GM19452 (cell line): ENCODE results near the gene ADRA2B.

Experiments used
- ATAC-seq: cut with Tn5 transposase; IDR thresholded peaks from one replicate; pipeline ENCODE4 v1.9.1; 2021; ENCODE audit not compliant: unreplicated experiment

The ADRA2B gene

GRCh38 chr2:96119389-96119751 lies 3.0 kb upstream of the ADRA2B start:
- no peak for ATAC-seq

GRCh38 chr2:96118698-96119388 lies 2.5 kb upstream of the ADRA2B start:
- ATAC-seq: no peak

GRCh38 chr2:96117701-96118588 lies 1.6 kb upstream of the ADRA2B start:
- no peak for ATAC-seq

GRCh38 chr2:96116879-96117533 lies 635 bp upstream of the ADRA2B start:
- peak; percentile 73 for ATAC-seq

DNA sequence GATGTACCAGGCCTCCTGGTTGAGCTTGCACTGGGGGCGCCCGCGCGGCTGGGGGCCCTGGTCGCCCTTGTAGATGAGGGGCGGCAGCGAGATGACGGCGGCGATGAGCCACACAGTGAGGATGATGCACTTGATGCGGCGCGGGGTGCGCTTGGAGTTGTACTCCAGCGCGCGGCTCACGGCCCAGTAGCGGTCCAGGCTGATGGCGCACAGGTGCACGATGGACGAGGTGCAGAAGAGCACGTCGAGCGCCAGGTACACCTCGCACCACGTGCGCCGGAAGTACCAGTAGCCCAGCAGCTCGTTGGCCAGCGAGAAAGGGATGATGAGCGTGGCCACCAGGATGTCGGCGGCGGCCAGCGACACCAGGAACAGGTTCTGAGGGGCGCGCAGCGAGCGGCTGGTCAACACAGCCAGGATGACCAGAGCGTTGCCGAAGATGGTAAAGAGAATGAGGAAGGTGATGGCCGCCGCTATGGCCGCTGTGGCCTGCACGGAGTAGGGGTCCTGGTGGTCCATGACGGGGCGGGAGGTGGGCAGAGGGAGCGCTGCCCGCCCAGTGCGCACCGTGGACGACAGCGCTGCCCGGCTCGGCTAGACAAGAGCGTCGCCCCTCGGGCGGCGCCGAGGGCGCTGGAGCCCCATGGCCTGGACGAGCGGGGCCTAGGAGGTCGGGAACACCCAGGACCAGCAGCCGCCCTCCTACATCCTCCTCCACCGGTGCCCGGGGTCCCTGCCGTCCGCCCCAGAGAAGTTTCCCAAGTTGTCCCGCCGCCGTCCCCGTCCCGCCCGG lies 544 bp downstream of the ADRA2B start:
- ATAC-seq: no peak

DNA sequence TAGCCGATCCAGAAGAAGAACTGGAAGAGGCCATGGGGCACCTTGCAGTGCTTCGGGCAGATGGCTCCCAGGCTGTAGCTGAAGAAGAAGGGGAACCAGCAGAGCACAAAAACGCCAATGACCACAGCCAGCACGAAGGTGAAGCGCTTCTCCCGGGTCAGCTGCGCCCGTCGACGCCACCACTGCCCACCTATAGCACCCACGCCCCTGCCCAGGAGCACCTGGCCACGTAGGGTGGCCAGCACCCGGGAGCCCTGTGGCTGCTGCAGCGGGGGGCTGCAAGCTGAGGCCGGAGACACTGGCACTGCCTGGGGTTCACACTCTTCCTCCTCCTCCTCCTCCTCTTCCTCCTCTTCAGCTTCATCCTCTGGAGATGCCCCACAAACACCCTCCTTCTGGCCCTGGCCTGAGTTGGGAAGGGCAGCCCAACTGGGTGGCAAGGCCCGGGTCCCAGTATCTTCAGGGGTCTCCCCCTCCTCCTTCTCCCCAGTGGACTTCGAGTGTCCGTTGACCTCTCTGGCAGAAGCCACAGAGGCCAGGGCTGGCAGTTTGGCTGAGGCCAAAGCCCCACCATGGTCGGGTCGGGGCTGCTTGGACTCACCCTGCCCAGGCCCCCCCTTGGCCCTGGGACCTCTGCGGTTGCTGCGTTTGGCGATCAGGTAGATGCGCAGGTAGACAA lies 1.3 kb downstream of the ADRA2B start:
- ATAC-seq: no peak

- no peak for ATAC-seq
Measured at GRCh38 chr2:96114546-96114902, 1.8 kb downstream of the ADRA2B start.

- no peak for ATAC-seq
Measured at GRCh38 chr2:96113951-96114350, 2.4 kb downstream of the ADRA2B start.

DNA sequence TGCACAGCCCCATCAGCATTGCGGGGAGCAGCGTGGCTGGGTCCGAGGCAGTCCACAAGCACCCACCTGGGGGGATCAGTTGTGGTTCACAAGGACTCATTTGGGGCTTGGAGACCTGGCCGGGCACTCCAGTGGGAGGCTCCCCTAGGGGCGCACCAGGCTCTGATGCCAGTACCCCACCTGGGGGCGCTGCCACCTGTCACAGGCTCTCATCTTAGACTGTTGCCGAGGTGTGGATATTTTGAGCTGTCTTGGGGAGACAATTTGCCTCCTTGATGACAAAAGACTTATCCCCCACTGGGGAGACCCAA lies 3.0 kb downstream of the ADRA2B start:
- no peak for ATAC-seq

- no peak for ATAC-seq
Measured at GRCh38 chr2:96112501-96113366, 3.6 kb downstream of the ADRA2B start.

DNA sequence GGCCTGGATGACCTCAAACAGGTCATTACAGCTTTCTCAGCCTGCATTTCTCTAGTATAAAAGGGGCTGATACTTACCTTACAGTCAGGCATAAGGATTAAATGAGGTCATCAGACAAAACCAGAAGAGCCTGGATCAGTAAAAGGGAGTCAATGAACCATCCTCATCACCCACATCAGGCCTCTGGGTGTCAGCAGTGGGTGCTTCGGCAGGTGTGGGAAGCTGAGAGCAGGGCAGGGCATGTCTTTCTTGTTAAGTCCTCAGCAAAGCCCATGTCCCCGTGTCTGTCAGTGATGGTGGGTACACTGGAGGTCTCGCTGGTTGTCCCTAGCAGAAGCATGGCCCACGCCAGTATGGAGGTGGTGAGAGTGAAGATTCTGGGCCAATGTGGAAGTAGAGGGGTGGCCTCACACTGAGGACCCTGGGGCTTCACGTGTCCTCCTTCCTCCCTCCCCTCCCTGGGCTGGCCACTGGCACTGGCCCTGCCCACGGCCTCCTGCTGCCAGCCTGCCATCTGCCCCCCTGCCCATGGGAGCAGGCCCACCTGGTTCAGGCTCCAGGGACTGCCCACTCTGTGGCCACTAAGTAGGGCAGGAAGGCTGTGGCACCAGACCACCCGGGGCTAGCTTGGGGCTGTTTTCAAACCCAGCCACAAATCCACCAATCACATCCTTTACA lies 4.4 kb downstream of the ADRA2B start:
- ATAC-seq: no peak

- ATAC-seq: no peak
Measured at GRCh38 chr2:96111257-96111640, 5.1 kb downstream of the ADRA2B start.

DNA sequence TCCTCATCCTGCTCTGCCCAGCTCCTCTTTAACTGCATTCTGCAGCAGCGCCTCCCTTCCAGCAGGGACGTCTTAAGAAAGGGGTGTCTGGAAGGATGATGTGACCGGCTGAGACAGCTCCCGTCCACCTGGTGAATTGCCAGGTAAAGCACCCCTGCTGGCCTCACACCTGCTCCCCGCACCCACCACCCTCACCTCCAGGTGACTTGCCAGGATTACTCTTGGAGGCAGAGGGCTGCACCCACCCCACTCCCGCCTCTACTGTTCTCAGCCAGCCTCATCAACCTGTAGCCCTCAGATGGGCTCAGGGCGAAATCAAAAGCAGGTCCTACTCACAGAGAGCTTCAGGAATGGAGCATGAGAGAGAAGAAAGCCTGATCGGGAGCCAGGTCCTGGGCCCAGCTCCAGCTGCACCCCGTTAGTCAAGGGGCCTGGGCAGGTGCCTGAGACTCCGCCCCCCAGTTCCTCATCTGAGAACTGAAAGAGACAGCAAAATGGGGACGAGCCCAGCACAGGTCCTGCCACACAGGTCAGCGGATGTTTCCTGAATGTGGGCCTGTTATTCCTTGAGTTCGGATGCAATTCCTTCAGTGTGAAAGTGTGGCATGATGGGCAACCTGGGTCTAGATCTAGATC lies 5.6 kb downstream of the ADRA2B start:
- no peak for ATAC-seq

DNA sequence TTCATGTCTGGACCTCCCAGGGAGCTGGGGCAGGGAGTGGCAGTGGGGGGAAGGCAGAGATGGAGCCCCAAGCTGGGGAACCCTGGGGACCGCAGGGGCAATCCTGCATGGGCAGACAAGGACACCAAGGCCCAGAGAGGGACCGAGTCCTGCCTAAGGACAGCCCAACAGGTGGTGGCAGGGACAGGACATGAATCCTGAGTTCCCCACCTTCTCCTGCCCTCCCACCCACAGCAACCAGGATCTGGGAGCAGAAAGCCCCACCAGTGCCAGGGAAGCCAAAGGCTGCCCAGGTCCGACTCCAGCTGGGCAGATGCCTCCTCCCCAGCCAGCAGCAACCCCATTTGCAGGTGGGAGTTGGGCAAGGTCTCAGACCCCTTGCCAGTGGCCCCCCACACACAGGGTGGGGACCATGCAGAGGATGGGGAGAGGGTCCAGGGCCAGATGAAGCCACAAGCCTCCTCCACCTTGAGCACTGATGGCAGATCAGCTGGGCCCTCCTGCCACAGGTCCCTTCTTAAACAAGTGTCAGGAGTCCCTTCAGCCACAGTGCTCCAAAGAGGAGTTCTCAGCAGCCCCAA lies 6.3 kb downstream of the ADRA2B start:
- ATAC-seq: no peak

DNA sequence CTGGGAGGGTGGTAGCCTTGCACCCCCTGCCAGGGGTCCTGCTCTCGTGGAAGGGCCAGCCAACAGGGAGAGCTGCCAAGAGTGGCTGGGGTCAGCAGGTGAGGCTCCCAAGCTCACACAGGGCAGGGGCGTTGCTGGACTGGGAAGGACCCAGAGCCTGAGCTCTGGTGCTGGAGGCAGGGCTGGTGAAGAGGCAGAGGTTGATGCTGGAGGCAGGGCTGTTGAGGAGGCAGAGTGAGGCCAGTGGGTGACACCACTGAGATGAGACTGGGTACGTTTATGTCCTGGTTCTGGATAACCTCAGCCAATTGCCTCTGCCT lies 7.0 kb downstream of the ADRA2B start:
- no peak for ATAC-seq

DNA sequence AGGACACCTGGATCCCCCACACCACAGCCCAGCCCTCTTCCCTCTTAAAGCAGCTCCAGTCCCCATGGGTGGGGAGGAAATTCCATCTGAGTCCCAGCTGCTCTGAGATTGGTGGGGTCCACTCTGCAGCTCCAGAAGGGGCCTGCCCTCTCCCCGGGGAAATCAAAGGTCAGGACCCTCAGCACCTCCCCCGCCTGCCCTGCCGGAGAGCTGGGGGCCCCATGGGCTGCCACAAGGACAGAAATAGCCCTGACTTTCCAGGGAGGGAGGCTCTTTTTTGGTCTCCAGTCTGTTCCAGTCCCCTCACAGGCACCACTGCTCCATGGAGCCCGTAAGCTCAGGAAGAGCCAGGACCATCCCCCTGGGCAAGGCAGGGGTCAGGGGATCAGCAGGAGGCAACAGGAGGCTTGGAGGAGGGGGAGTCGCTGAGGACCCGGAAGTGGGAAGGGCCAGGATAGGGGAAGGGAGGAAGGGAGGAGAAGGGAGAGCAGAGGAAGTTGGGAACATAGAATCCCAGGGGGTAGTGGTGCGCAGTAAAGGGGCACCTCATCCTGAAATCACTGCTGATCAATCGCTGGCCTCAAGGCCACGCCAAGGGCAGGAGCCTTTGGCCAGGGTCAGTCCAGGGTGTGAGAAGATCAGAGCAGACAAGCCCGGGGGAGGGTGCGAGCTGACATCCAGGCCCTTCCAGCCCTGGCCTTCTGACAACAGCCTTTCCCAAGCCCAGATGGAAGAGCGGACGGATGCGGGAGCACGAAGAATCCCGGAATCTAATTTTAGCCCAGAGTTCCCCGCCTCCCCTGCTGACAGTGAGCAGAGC lies 7.6 kb downstream of the ADRA2B start:
- no peak for ATAC-seq

GRCh38 chr2:96108151-96108540 lies 8.2 kb downstream of the ADRA2B start:
- no peak for ATAC-seq

DNA sequence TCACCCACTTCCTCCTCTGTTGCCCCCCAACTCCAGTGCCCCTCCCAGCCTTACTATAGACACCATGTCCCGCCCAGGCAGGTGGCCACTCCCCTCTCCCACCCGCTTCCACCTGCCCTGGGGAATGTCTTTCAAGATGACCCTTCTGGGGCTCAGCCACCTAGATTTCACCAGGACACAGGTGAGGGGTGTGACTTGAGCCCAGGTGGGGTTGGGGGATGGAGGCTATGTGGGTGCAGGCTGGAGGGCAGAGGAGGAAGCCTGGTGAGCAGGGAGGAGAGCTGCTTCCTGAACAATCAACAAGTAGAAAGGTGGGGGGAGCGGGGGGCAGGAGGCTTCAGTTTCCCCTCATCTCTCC lies 8.7 kb downstream of the ADRA2B start:
- ATAC-seq: no peak
